HUES48 (cell line): Measurements from ENCODE around the gene ANAPC2.

Experiments
- H3K27ac ChIP-seq: one replicate; pipeline ENCODE4 v1.7.0; 2013; ENCODE audit warnings: low read depth, low read length, inconsistent platforms
- H3K27me3 ChIP-seq: 2 replicates; pipeline ENCODE4 v1.6.1; 2013; ENCODE audit warnings: mild to moderate bottlenecking, low read length; ENCODE audit not compliant: control insufficient read depth, insufficient read depth
- H3K36me3 ChIP-seq: 2 replicates; pipeline ENCODE4 v1.6.1; 2013; ENCODE audit warnings: low read length; ENCODE audit not compliant: control insufficient read depth, insufficient read depth
- H3K4me1 ChIP-seq: 2 replicates; pipeline ENCODE4 v1.6.1; 2013; ENCODE audit warnings: mild to moderate bottlenecking, low read length; ENCODE audit not compliant: control insufficient read depth, insufficient read depth
- H3K4me3 ChIP-seq: 2 replicates; pipeline ENCODE4 v1.5.1; 2013; ENCODE audit warnings: mild to moderate bottlenecking, low read depth, low read length
- H3K9ac ChIP-seq: 2 replicates; pipeline ENCODE4 v1.6.1; 2013; ENCODE audit warnings: mild to moderate bottlenecking, low read depth, low read length, moderate library complexity
- H3K9me3 ChIP-seq: 2 replicates; pipeline ENCODE4 v1.6.1; 2013; ENCODE audit warnings: low read length; ENCODE audit not compliant: control insufficient read depth, insufficient read depth

Gene ANAPC2

DNA sequence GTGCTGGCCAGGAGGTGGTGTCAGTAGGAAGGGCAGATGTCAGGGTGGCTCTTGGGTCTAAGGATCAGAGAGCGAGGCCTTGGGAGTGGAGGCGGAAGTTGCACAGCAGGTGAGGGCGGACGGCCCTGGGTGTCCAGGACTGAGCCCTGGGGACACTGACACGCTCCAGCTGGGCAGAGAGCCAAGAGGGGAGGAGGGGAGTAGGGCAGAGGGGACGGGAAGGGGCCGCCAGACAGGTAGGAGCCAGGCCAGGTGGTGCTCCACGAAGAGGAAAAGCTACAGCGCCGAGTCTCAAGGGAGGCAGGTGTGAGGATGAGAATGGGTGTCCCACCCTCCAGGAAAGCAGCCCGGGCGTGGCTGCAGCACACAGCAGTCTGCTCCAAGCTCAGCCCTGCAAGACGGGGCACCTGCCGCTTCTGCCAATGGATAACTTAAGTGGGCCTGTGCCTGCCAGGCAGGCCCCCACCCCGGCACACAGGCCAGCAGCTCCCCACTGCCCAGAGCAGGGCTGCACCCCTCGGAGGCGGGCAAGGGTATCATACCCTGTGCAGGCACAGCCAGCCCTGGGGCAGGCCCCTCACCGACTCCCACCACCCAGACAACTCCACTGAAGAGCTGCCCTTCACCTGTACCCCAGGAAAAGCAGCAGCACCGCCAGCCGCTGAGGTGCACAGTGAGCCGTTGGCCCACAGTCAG lies 7.3 kb upstream of the ANAPC2 start:
- H3K27ac ChIP-seq: no peak overlapping the region
- H3K36me3 ChIP-seq: peaks cover 13% of the 10 kb centered on the region; the same call in 1 of the 2 replicates
- H3K9ac ChIP-seq: no peak overlapping the region
- H3K27me3 ChIP-seq: no peaks in the 10 kb centered on the region
- no peak overlapping the region for H3K4me3 ChIP-seq
- no peaks in the 10 kb centered on the region for H3K9me3 ChIP-seq
- 0 out of 2 replicates have a peak, but pooled peaks cover 4% of the 10 kb centered on the region for H3K4me1 ChIP-seq

DNA sequence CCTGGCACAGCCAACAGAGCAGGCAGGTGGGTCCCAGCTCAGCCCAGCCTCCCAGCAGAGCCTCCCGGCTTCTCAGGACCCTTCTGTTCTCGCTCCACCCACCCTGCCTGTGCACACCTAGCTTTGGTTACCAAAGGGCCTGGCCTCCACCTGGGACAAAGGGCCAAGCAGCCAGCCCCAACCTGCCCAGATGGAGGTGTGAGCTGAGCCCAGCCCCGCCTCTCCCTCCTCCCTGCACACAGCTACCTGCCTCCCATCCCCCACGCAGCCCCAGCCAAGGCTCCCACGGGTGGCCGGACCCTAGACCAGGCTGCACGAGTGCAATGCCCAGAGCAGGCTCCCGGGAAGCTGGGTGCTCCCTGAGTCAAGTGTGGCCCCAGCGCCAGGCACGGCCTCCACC lies 6.5 kb upstream of the ANAPC2 start:
- H3K27ac ChIP-seq: no peak overlapping the region
- no peak overlapping the region for H3K9ac ChIP-seq
- no peak overlapping the region for H3K4me3 ChIP-seq
- no peaks in the 10 kb centered on the region for H3K27me3 ChIP-seq
- H3K36me3 ChIP-seq: peaks cover 18% of the 10 kb centered on the region; the same call in 1 of the 2 replicates
- no peaks in the 10 kb centered on the region for H3K9me3 ChIP-seq
- 0 out of 2 replicates have a peak, but pooled peaks cover 4% of the 10 kb centered on the region for H3K4me1 ChIP-seq

GRCh38 chr9:137194388-137194787 lies 6.0 kb upstream of the ANAPC2 start:
- Histone ChIP-seq H3K4me1 (0 out of 2 replicates have a peak, but pooled peaks cover 4% of the 10 kb centered on the region), H3K36me3 (peaks cover 20% of the 10 kb centered on the region; the same call in 1 of the 2 replicates), H3K9me3 (no peaks in the 10 kb centered on the region), H3K4me3 (no peak overlapping the region), H3K9ac (no peak overlapping the region), H3K27me3 (no peaks in the 10 kb centered on the region), H3K27ac (no peak overlapping the region)

DNA sequence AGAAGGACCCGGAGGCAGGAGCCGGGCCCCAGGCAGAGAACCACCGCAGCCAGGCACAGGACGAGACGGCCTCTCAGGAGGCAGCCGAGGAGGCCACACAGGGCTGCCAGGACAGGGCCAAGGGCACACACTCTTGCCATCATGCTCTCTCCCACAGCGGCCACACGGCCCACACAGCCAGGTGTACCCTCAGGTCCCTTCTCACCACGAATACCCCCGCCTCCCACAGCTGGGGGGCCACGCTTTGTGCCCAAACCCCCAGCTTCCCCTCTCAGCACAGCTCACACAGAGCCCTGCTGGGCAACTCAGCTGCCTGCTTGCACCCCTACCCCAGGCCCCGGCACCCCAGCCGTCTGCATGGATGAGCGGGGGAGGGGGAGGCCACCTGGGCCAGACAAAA lies 5.4 kb upstream of the ANAPC2 start:
- Histone ChIP-seq H3K4me3 (no peak overlapping the region), H3K36me3 (peaks cover 20% of the 10 kb centered on the region; the same call in 1 of the 2 replicates), H3K27me3 (no peaks in the 10 kb centered on the region), H3K9me3 (no peaks in the 10 kb centered on the region), H3K27ac (no peak overlapping the region), H3K9ac (no peak overlapping the region), H3K4me1 (0 out of 2 replicates have a peak, but pooled peaks cover 4% of the 10 kb centered on the region)

DNA sequence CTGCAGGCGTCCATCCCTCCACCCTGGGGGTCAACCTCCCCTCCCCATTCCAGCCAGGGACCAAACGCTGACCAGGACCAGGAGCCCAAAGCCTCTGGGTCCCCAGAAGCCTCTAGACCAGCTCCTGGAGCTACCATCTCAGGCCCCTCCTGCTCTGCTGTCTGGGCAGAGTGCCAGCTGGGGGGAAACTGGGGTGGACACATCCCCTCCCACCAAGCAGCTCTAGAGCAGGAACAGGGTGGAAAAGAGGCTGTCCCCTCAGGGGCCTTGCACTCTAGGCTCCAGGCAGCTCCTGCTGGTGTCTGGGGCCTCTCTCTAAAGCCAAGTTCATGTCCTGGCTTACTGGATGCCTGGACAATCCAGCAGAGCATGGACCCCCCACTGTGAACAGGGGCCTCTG lies 4.5 kb upstream of the ANAPC2 start:
- Histone ChIP-seq H3K9ac (no peak overlapping the region), H3K4me1 (0 out of 2 replicates have a peak, but pooled peaks cover 4% of the 10 kb centered on the region), H3K4me3 (no peak overlapping the region), H3K36me3 (peaks cover 20% of the 10 kb centered on the region; the same call in 1 of the 2 replicates), H3K27ac (no peak overlapping the region), H3K27me3 (no peaks in the 10 kb centered on the region), H3K9me3 (no peaks in the 10 kb centered on the region)

DNA sequence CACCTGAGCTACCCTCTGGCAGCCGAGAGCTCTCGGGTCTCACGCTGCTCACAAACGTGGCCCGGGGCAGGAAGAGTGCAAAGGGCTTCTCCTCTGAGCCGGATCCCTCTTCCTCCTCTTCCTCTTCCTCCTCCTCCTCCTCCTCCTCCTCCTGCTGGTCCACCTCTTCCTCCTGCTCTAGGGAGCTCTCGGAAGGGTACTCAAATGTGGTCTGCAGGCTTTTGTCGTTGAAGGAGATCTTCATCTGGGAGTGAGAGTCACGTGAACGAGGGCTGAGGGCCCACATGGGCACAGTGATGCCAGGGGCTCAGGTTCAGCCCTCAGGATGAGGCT lies 4.1 kb upstream of the ANAPC2 start:
- Histone ChIP-seq H3K9ac (no peak overlapping the region), H3K4me1 (0 out of 2 replicates have a peak, but pooled peaks cover 4% of the 10 kb centered on the region), H3K27me3 (no peaks in the 10 kb centered on the region), H3K27ac (no peak overlapping the region), H3K36me3 (peaks cover 20% of the 10 kb centered on the region; the same call in 1 of the 2 replicates), H3K9me3 (no peaks in the 10 kb centered on the region), H3K4me3 (no peak overlapping the region)

- Histone ChIP-seq H3K9me3 (no peaks in the 10 kb centered on the region), H3K4me1 (0 out of 2 replicates have a peak, but pooled peaks cover 4% of the 10 kb centered on the region), H3K36me3 (peaks cover 25% of the 10 kb centered on the region; the same call in 1 of the 2 replicates), H3K27me3 (no peaks in the 10 kb centered on the region), H3K9ac (no peak overlapping the region), H3K27ac (no peak overlapping the region), H3K4me3 (no peak overlapping the region)
Measured at GRCh38 chr9:137191691-137192447, 3.5 kb upstream of the ANAPC2 start.

DNA sequence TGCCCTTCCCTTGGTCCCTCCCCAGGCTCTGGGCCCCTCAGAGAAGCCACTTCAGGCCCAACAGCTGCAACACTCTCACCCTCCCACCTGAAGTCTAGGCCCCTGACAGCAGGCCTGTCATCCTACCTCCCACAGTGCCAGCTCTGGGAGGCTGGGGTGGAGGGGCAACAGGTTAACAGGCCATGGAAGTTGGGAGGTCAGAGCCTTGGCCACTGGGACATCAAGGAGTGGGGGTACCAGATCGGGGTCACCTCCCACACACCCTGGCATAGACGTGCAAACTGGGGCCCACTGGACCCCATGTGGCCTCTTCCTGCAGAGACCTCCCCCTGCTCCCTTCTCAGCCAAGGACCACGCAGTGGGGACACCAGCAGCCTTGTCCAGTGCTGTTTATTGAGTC lies 2.9 kb upstream of the ANAPC2 start:
- H3K9ac ChIP-seq: no peak overlapping the region
- H3K27me3 ChIP-seq: no peaks in the 10 kb centered on the region
- H3K9me3 ChIP-seq: no peaks in the 10 kb centered on the region
- H3K27ac ChIP-seq: no peak overlapping the region
- no peak overlapping the region for H3K4me3 ChIP-seq
- 0 out of 2 replicates have a peak, but pooled peaks cover 4% of the 10 kb centered on the region for H3K4me1 ChIP-seq
- H3K36me3 ChIP-seq: peaks cover 31% of the 10 kb centered on the region; the same call in 1 of the 2 replicates

DNA sequence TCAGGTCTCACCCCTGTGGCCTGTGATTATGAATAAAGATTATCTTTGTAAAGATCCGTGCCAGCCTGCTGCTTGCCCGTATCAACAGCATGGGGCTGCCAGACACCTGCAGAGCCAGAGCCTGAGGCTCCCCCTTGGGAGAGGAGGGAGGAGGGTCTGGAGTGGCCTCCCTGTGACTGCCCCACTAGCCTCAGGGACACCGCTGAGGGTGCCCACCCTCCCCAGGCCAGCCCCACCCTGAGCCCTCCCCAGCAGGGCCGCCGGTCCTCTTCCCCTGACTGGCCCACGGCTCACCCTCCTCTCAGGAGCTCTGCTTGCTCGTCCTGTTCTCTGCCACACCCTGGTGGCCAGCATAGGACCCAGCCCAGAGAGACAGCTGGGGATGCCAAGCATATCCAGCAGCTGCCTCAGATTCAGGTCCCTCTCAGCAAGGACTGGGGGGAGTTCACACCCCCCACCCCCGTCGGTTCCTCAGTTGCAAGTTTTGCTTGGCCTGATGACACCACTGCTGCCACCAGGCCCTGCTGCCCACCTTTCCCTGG lies 2.0 kb upstream of the ANAPC2 start:
- no peak overlapping the region for H3K27ac ChIP-seq
- peaks cover 40% of the 10 kb centered on the region; the same call in 1 of the 2 replicates for H3K36me3 ChIP-seq
- H3K9me3 ChIP-seq: no peaks in the 10 kb centered on the region
- no peaks in the 10 kb centered on the region for H3K27me3 ChIP-seq
- H3K4me1 ChIP-seq: 0 out of 2 replicates have a peak, but pooled peaks cover 4% of the 10 kb centered on the region
- no peak overlapping the region for H3K4me3 ChIP-seq
- H3K9ac ChIP-seq: no peak overlapping the region

DNA sequence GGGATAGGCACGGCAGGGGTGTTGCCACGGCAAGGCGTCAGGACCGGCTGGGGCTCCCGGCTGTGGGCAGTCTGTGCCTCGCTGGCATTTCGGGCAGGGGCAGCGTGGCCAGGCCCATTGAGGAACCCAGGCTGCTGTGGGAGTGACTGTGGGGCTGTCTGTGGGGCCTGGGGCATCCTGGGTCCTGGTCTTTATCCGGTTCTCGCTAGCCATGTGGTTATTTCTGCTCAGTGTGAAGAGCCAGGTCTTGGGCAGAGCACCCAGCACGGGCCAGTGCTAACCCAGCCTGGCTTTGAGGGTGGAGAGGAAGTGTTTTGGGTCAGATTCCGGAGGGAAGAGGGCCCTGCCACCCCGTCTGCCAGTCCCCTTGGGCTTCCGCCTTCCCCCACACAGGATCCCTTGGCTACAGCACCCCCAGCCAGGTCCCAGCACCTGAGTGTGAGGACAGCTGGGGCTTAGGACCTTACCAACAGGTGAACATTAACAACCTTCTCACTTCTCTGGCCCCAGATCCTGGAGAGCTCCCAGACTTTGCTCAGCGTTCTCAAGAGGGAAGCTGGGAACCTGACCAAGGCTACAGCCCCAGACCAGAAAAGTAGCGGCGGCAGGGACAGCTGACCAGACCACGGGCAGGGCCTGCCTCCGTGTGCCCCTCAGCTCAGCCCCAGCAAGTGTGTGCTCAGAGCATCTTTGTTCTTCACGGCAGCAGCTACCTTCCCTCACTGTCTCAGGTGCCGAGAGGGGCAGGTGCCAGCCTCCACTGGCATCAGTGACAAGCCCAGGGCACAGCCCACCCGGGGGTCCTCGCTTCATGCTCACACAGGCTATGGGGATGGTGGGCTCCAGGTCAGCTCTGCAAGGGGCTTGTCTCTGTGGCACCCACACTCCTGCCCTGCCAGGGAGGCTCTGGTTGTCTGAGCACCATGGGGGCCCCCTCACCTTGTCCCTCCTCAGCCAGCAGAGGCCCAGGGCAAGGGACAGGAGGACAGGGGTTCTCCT lies 1.2 kb upstream of the ANAPC2 start:
- H3K9ac ChIP-seq: peak overlapping the region; percentile 74; the same call in 1 of the 2 replicates
- H3K4me1 ChIP-seq: 0 out of 2 replicates have a peak, but pooled peaks cover under 1% of the 10 kb centered on the region
- H3K4me3 ChIP-seq: peak overlapping the region; percentile 87
- peak overlapping the region; percentile 93 for H3K27ac ChIP-seq
- no peaks in the 10 kb centered on the region for H3K9me3 ChIP-seq
- H3K27me3 ChIP-seq: no peaks in the 10 kb centered on the region
- H3K36me3 ChIP-seq: peaks cover 45% of the 10 kb centered on the region; the same call in 1 of the 2 replicates
